Right cardiac atrium (tissue), 5 donors: ENCODE data around the gene RASA3. TPM values are rescaled to one million over a fixed set of nuclear protein-coding genes. Genes with fewer than 3 reads are reported as not detected.

ENCODE experiments used
- ATAC-seq, 2 donors: fragments of 200-7000 bp; cut with Tn5 transposase; one replicate each; pipeline versions ENCODE4 v1.8.0 to v1.9.1; 2020; ENCODE audit warnings: moderate library complexity in 2 of 2, mild to moderate bottlenecking in 1 of 2
- DNase-seq, 3 donors: peaks; one replicate each; pipeline ENCODE4 v3.0.0-alpha.2; 2020
- H3K27ac ChIP-seq: one replicate; pipeline ENCODE4 v1.5.1; 2013; ENCODE audit warnings: mild to moderate bottlenecking, low read length, control low read depth, moderate library complexity
- H3K27me3 ChIP-seq: one replicate; pipeline ENCODE4 v1.6.1; 2013; ENCODE audit not compliant: control insufficient read depth, insufficient read depth
- H3K4me1 ChIP-seq: one replicate; pipeline ENCODE4 v1.6.1; 2013; ENCODE audit warnings: low read length; ENCODE audit not compliant: control insufficient read depth, insufficient read depth
- H3K4me3 ChIP-seq: one replicate; pipeline ENCODE4 v1.5.1; 2013; ENCODE audit warnings: low read length, control low read depth
- H3K9me3 ChIP-seq: one replicate; pipeline ENCODE4 v1.6.1; 2013; ENCODE audit warnings: low read length; ENCODE audit not compliant: control insufficient read depth
- WGBS: extraction: QIAGEN DNeasy Blood & Tissue Kit; methylation state at CpG from one replicate; pipeline ENCODE4 v1.1.7; 2013; 5-methylcytosine and 5-hydroxymethylcytosine counted together
- intact Hi-C, 4 donors: fragments of 100-400 bp; cut with DNase I; formaldehyde crosslinking; loops; one replicate each; pipeline versions ENCODE4 v1.11.0 to v1.14.0; 2022 to 2023
- polyA plus RNA-seq: library from polyadenylated mRNA; stranded (reverse); fragments of 200-250 nt; gene quantifications from one replicate; pipeline ENCODE4 v1.2.3, GENCODE V29; 2013
- total RNA-seq, 4 donors: library from RNA; stranded (reverse); fragmentation: NEBNext Ultra II Directional; extraction: Animal tissue kit (Norgen Biotek cat#: 25700); gene quantifications; one replicate each; pipeline ENCODE4 v1.2.1, GENCODE V29; 2021
- donor health status: healthy with polysubstance abuse.
- donor health status: DM: no; HTN: yes; CAD: no.
- donor health status: DM: no; HTN: no; CAD: no.
- donor health status: DM: no; HTN: yes; CAD: no; lungs with severe emphysema.
- donor health status: DM: yes; HTN: yes; CAD: no.

The RASA3 gene
- total and polyA plus RNA-seq, 5 donors: 7.4 to 15.5 (median 10.8) TPM

DNA sequence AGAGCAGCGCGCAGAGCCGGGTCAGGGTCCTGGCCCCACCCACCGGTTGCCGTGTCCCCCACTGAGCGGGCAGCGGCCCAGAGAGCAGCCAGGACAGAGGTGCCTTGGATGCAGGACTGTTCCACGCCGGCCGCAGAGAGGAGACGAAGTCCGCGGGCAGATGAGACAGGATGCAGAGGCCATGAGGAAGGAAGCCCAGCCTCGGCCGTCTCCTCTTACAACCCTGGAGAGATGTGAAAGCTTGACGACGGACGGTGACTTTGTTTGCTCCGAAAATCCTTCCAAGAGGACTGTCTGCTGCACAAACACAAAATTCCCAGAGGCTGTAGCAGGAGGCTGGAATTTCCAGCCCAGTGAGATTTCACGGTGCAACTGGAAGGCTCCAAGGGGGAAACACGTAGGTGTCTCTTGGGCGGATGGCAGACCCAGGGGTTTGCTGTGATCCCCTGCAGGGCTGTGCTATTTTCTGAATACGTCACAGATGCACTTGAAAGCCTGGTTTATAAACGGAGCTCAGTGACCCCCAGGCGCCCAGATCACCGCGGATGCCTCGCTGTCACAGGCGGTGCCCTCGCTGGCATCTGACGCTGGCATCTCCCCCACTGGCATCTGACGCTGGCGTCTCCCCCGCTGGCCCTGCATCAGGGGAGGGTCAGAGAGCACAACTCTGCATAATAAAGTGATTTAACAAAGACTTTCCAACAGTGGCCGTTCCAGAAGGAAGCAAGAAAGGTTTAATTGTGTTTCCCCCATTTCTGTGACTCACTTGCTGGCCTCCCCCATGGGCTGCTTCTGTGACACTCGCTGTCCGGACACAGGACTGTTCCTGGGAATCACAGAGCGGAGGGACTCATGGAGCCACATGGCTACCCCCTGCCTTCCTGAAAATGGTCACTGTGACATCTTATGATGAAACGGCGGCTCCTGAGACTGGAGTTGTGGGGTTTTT, 96.6 kb downstream of the RASA3 start:
- no peak overlapping the region for H3K4me3 ChIP-seq
- intact Hi-C loops: no loop called here
- peak; percentile 36 to 52 for ATAC-seq
- H3K27me3 ChIP-seq: no peaks in the 10 kb centered on the region
- no peaks in the 10 kb centered on the region for H3K9me3 ChIP-seq
- 38% methylated on average over 40 of the region's 40 CpGs for WGBS
- peaks cover 6% of the 10 kb centered on the region for H3K4me1 ChIP-seq
- DNase-seq: peak in 2 of 3 donors; percentile 76 to 79
- H3K27ac ChIP-seq: no peak overlapping the region

DNA sequence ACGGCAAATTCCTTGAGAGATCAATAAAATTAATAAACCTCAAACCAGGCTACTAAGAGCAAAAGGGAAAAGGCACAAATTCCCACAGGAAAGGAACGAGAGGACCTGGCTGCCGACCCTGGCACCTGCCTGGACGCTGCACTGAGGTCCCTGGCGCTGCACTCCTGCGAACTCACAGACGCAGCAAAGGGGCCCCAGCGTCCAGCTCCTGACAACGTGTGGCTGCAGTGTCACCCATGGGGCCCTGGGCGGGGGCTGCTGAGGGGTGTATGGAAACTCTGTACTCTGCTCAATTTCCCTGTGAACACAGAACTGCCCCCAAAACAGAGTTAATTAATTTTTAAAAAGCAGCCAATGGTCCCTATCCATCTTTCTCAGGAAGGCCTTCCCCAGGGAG, 97.2 kb downstream of the RASA3 start:
- intact Hi-C loops: no loop called here
- DNase-seq (no peak), ATAC-seq (no peak)
- Histone ChIP-seq H3K27me3 (no peaks in the 10 kb centered on the region), H3K9me3 (no peaks in the 10 kb centered on the region), H3K4me3 (no peak overlapping the region), H3K4me1 (peaks cover 6% of the 10 kb centered on the region), H3K27ac (no peak overlapping the region)
- WGBS: 69% methylated on average over 10 of the region's 10 CpGs

DNA sequence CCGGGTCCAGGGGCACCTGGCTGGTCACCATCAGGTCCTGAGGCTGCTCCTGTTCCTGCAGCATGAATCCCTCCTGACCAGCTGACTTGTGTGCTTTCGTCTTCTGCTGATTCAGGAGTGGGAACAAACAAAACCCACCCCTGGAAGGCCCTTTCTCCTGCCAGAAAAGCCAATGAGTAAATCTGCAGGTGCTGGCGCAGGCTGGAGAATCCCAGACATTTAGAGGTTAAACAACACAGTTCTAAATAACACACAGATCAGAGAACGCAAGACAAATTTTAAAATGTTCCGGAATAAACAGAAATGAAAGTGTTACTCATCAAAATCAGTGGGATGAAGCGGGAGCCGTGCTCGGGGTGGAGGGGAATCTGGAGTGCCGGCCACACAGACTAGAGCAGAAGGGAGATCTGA, 97.9 kb downstream of the RASA3 start:
- intact Hi-C loops: no loop called here
- no peaks in the 10 kb centered on the region for H3K27me3 ChIP-seq
- WGBS: 65% methylated on average over 9 of the region's 9 CpGs
- DNase-seq: no peak
- H3K27ac ChIP-seq: no peak overlapping the region
- no peak for ATAC-seq
- no peaks in the 10 kb centered on the region for H3K9me3 ChIP-seq
- H3K4me3 ChIP-seq: no peak overlapping the region
- H3K4me1 ChIP-seq: peaks cover 6% of the 10 kb centered on the region

DNA sequence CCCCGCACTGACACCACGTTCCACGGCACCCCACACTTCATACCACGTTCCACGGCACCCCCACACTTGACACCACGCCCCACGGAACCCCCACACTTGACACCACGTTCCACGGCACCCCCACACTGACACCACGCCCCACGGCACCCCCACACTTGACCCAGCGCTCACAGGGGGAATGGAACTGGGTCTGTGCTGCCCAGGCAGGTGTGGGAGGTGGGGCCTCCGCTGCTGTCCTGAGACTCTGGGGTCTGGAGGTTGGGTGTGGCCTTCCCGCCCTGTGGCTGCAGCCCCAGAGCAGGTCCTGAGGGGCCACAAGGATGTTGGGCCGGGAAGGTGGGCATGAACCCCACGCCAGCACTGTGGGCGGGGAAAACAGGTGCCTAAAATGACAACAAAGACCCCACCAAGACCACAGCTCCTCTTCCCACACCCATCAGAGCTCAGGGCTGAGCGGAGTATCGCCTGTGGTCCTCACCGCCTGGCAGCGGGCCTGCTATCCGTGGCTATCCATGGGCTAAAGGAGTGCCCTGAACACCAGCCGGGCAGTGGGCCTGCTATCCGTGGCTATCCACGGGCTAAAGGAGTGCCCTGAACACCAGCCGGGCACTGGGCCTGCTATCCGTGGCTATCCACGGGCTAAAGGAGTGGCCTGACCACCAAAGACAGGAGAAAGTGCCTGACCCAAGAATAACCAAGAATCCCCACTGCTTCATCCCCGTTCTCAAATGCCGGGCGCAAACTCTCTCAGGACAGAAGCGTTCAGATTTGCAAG, 98.7 kb downstream of the RASA3 start:
- Histone ChIP-seq H3K9me3 (no peaks in the 10 kb centered on the region), H3K4me1 (peaks cover 6% of the 10 kb centered on the region), H3K4me3 (no peak overlapping the region), H3K27me3 (no peaks in the 10 kb centered on the region), H3K27ac (no peak overlapping the region)
- ATAC-seq (no peak), DNase-seq (no peak)
- intact Hi-C loops: no loop called here
- 93% methylated on average over 32 of the region's 32 CpGs for WGBS

DNA sequence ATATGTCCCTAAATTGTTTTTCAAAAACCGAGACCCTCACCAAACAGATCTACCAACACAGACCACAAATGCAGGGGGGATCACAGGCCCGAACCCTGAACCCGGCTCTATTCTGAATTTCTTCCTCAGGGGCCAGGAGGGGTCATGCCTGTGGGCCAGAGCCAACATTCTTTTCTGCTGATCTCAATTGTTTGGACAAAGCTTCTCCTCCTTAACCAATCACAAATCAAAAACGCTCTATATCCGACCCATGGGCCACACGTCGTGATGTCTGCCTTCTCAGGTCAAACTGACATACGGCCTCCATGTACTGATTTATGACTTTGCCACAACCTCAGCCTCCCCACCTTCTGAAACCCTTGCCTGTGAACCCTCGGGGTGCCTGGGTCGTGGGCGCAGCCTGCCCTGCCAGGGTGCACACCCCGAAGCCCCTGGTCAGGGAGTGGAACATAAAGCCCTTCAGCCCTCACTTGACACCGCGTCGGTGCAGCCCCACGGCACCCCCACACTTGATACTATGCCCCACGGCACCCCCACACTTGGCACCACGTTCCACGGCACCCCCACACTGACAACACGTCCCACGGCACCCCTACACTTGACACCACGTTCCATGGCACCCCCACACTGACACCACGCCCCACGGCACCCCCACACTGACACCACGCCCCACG, 100.2 kb downstream of the RASA3 start:
- Histone ChIP-seq H3K4me3 (no peak overlapping the region), H3K27me3 (no peaks in the 10 kb centered on the region), H3K27ac (no peak overlapping the region), H3K4me1 (peaks cover 6% of the 10 kb centered on the region), H3K9me3 (no peaks in the 10 kb centered on the region)
- intact Hi-C loops: no loop called here
- peak; percentile 11 to 36 for ATAC-seq
- peak in 1 of 3 donors; percentile 74 for DNase-seq
- 69% methylated on average over 26 of the region's 26 CpGs for WGBS

DNA sequence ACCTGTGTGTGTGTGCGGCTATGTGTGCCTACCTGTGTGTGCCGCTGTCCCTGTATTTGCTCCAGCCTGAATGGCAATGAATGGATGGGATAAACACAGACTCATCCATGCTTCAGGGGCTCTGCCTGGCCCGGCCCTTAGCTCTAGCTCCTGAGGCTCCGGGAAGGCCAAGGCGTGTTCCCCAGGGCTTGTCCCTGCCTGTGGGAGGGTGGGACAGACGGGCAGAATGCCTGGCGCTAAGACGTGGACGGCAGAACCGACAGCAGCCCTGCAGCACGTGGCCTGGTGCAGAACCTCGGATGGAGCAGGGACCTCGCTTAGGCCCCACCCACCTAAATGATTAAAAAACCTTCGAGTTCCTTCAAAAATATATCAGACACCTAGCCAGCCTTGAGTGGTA, 100.8 kb downstream of the RASA3 start:
- 54% methylated on average over 14 of the region's 14 CpGs for WGBS
- peak; percentile 23 to 34 for ATAC-seq
- Histone ChIP-seq H3K4me3 (no peak overlapping the region), H3K27ac (no peak overlapping the region), H3K9me3 (no peaks in the 10 kb centered on the region), H3K4me1 (peaks cover 8% of the 10 kb centered on the region), H3K27me3 (no peaks in the 10 kb centered on the region)
- peak; percentile 44 to 71 (median 53) for DNase-seq
- intact Hi-C loops: no loop called here

DNA sequence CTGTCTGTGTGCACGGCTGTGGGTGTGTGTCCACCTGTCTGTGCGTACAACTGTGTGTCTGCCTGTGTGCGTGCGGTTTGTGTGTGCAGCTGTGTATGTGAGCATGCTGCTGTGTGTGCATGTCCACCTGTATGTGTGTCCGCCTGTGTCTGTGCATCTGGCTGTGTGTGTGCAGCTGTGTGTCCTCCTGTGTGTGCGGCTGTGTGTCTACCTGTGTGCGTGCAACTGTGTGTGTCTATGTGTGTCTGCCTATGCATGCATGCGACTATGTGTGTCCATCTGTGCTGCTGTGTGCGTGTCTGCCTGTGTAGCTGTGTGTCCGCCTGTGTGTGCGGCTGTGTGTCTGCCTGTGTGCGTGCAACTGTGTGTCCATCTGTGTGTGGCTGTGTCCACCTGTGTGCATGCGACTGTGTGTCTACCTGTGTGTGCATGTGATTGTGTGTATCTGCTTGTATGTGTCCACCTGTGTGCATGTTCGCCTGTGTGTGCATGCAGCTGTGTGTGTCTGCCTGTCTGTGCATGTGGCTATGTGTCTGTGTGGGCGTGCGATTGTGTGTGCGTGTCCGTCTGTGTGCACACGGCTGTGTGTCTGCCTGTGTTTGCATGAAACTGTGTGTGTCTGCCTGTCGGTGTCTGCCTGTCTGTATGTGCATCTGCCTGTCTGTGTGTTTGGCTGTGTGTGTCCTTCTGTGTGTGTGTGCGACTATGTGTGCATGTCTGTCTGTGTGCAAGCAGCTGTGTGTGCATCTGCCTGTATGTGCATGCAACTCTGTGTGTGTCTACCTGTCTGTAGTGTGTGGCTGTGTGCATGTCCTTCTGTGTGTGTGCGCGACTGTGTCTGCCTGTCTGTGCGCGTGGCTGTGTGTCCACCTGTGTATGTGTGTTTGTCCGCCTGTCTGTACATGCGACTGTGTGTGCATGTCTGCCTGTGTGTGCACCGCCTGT, 101.5 kb downstream of the RASA3 start:
- Histone ChIP-seq H3K4me1 (peaks cover 11% of the 10 kb centered on the region), H3K27ac (no peak overlapping the region), H3K27me3 (no peaks in the 10 kb centered on the region), H3K9me3 (no peaks in the 10 kb centered on the region), H3K4me3 (no peak overlapping the region)
- peak; percentile 13 to 45 (median 39) for DNase-seq
- intact Hi-C loops: no loop called here
- no peak for ATAC-seq
- 96% methylated on average over 28 of the region's 28 CpGs for WGBS

GRCh38 chr13:114029866-114030625, 102.4 kb downstream of the RASA3 start:
- WGBS: 89% methylated on average over 23 of the region's 23 CpGs
- Histone ChIP-seq H3K27ac (no peak overlapping the region), H3K4me3 (no peak overlapping the region), H3K4me1 (peaks cover 11% of the 10 kb centered on the region), H3K9me3 (no peaks in the 10 kb centered on the region), H3K27me3 (no peaks in the 10 kb centered on the region)
- no peak for ATAC-seq
- intact Hi-C loops: no loop called here
- DNase-seq: peak; percentile 15 to 48 (median 45)

GRCh38 chr13:114027826-114028225, 104.6 kb downstream of the RASA3 start:
- WGBS: 96% methylated on average over 21 of the region's 21 CpGs
- intact Hi-C loops: no loop called here

More at GRCh38 chr13:114027826-114028225, 104.6 kb downstream of the RASA3 start:
- Histone ChIP-seq H3K4me3 (no peak overlapping the region), H3K27me3 (no peaks in the 10 kb centered on the region), H3K9me3 (no peaks in the 10 kb centered on the region), H3K4me1 (peaks cover 11% of the 10 kb centered on the region), H3K27ac (no peak overlapping the region)
- DNase-seq (peak; percentile 8 to 42 (median 34)), ATAC-seq (no peak)
